Neuronal stem cell (in vitro differentiated cells): ENCODE measurements around the gene AVPI1.

Source experiments
- DNase-seq: peaks from one replicate; pipeline ENCODE4 v3.0.0-alpha.2; 2013; ENCODE audit warnings: low spot score
- H2AFZ ChIP-seq: one replicate; pipeline ENCODE4 v1.6.1; 2013; ENCODE audit warnings: mild to moderate bottlenecking, low read length, inconsistent platforms
- H2AK5ac ChIP-seq: 2 replicates; pipeline ENCODE4 v1.6.1; 2013; ENCODE audit warnings: low read depth, mild to moderate bottlenecking, inconsistent platforms, low read length, moderate library complexity, mixed read lengths
- H2BK120ac ChIP-seq: 2 replicates; pipeline ENCODE4 v1.6.1; 2013; ENCODE audit warnings: low read depth, mild to moderate bottlenecking, inconsistent platforms, low read length, moderate library complexity, mixed read lengths
- H2BK12ac ChIP-seq: one replicate; pipeline ENCODE4 v1.6.1; 2013; ENCODE audit warnings: low read length, inconsistent platforms
- H2BK15ac ChIP-seq: 2 replicates; pipeline ENCODE4 v1.6.1; 2013; ENCODE audit warnings: mild to moderate bottlenecking, low read length, inconsistent platforms, mixed read lengths
- H2BK5ac ChIP-seq: one replicate; pipeline ENCODE4 v1.6.1; 2013; ENCODE audit warnings: inconsistent platforms, mild to moderate bottlenecking, low read length, moderate library complexity
- H3K14ac ChIP-seq: one replicate; pipeline ENCODE4 v1.6.1; 2013; ENCODE audit warnings: low read length, inconsistent platforms
- H3K18ac ChIP-seq: 2 replicates; pipeline ENCODE4 v1.6.1; 2013; ENCODE audit warnings: low read length, inconsistent platforms
- H3K23ac ChIP-seq: 2 replicates; pipeline ENCODE4 v1.6.1; 2013; ENCODE audit warnings: low read depth, mild to moderate bottlenecking, mixed read lengths, low read length, inconsistent platforms; ENCODE audit not compliant: poor library complexity
- H3K27ac ChIP-seq: replicated peaks from 3 replicates; pipeline ENCODE4 v1.5.1; 2013; ENCODE audit warnings: low read length, inconsistent platforms
- H3K27me3 ChIP-seq, 3 experiments: 2 replicates each; pipeline ENCODE4 v1.6.1; 2013; ENCODE audit warnings: low read length in 3 of 3, mild to moderate bottlenecking in 2 of 3, inconsistent platforms in 1 of 3, low read depth in 1 of 3, mixed read lengths in 1 of 3, moderate library complexity in 1 of 3; ENCODE audit not compliant: control insufficient read depth in 3 of 3, insufficient read depth in 3 of 3
- H3K36me3 ChIP-seq, 2 donors: replicated peaks in 1 of 2; 2 replicates each; pipeline ENCODE4 v1.6.1; 2013; ENCODE audit warnings: low read length in 2 of 2; ENCODE audit not compliant: control insufficient read depth in 2 of 2, insufficient read depth in 2 of 2
- H3K4ac ChIP-seq: 2 replicates; pipeline ENCODE4 v1.6.1; 2013; ENCODE audit warnings: inconsistent platforms, mild to moderate bottlenecking, low read length, moderate library complexity
- H3K4me1 ChIP-seq, 2 donors: 1 replicate in 1 of 2; 2 replicates in 1 of 2; pipeline ENCODE4 v1.6.1; 2013; ENCODE audit warnings: low read length in 2 of 2, low read depth in 1 of 2; ENCODE audit not compliant: control insufficient read depth in 2 of 2, insufficient read depth in 1 of 2
- H3K4me2 ChIP-seq: one replicate; pipeline ENCODE4 v1.6.1; 2013; ENCODE audit warnings: mild to moderate bottlenecking, low read length, inconsistent platforms; ENCODE audit not compliant: insufficient read depth, poor library complexity, severe bottlenecking
- H3K4me3 ChIP-seq, 2 donors: 2 replicates each; pipeline ENCODE4 v1.5.1; 2013; ENCODE audit warnings: low read length in 2 of 2, mild to moderate bottlenecking in 2 of 2, inconsistent platforms in 1 of 2, moderate library complexity in 1 of 2
- H3K79me1 ChIP-seq: one replicate; pipeline ENCODE4 v1.6.1; 2013; ENCODE audit warnings: low read depth, mild to moderate bottlenecking, inconsistent platforms, low read length, moderate library complexity
- H3K9ac ChIP-seq: one replicate; pipeline ENCODE4 v1.6.1; 2013; ENCODE audit warnings: mild to moderate bottlenecking, low read depth, low read length, inconsistent platforms; ENCODE audit not compliant: poor library complexity
- H3K9me3 ChIP-seq, 2 donors: replicated peaks in 1 of 2; 2 replicates each; pipeline versions ENCODE3 to v1.6.1; 2013; ENCODE audit warnings: low read length in 2 of 2, mild to moderate bottlenecking in 2 of 2, inconsistent platforms in 1 of 2, low read depth in 1 of 2, mixed read lengths in 1 of 2, moderate library complexity in 1 of 2; ENCODE audit not compliant: control insufficient read depth in 2 of 2, insufficient read depth in 1 of 2
- H4K8ac ChIP-seq: one replicate; pipeline ENCODE4 v1.6.1; 2013; ENCODE audit warnings: low read depth, mild to moderate bottlenecking, inconsistent platforms, low read length, moderate library complexity
- H4K91ac ChIP-seq: one replicate; pipeline ENCODE4 v1.6.1; 2013; ENCODE audit warnings: low read length, low read depth, mild to moderate bottlenecking, inconsistent platforms; ENCODE audit not compliant: poor library complexity
- WGBS, 2 donors: extraction: QIAGEN DNeasy Blood & Tissue Kit; methylation state at CpG; one replicate each; pipeline ENCODE4 v1.1.7; 2013; ENCODE audit warnings: missing lambda C conversion rate in 2 of 2, mixed read lengths in 1 of 2; ENCODE audit not compliant: insufficient read length in 2 of 2, insufficient replicate concordance in 1 of 2; ENCODE audit errors: extremely low coverage in 2 of 2; 5-methylcytosine and 5-hydroxymethylcytosine counted together

AVPI1 gene

DNA sequence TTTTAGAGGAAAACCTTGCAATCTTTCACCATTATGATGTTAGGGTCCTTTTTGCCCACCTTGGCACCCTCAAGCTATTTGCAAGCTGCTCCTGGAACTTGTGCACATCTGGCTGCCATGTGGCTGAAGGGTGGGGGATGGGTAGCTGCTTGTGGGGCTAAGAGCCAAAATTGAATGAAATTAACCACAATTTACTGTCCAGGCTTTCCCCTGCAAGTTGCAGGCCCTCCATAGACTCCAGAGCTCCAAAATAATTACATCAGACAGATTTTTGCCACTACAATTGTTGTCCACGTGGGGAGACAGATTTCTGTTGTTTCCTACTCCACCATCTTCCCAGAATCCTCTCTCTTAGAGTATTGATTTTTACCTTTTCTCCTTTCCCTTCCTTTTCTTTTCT lies 27.5 kb downstream of the AVPI1 start:
- H3K18ac ChIP-seq = no peak overlapping the region
- no peak overlapping the region for H2BK12ac ChIP-seq
- H3K14ac ChIP-seq = no peak overlapping the region
- H2BK120ac ChIP-seq = no peak overlapping the region
- no peak for DNase-seq
- no peak overlapping the region for H3K27ac ChIP-seq
- no peak overlapping the region for H4K8ac ChIP-seq
- no CpG with 5 or more reads among the region's 1 CpG for WGBS, 2 donors
- H3K4me1 ChIP-seq = peaks cover 0 to 2% of the 10 kb centered on the region in 2 donors
- H4K91ac ChIP-seq = no peak overlapping the region
- H3K23ac ChIP-seq = no peak overlapping the region
- H2BK15ac ChIP-seq = no peak overlapping the region
- H3K36me3 ChIP-seq = peaks cover 15 to 82% of the 10 kb centered on the region in 2 donors
- H3K4me2 ChIP-seq = no peak overlapping the region
- no peaks in the 10 kb centered on the region for H3K79me1 ChIP-seq
- no peak overlapping the region for H3K9ac ChIP-seq
- H3K4ac ChIP-seq = no peak overlapping the region
- no peaks in the 10 kb centered on the region for H3K9me3 ChIP-seq
- no peak overlapping the region for H2AK5ac ChIP-seq
- H3K27me3 ChIP-seq = no peaks in the 10 kb centered on the region
- no peak overlapping the region for H3K4me3 ChIP-seq
- H2BK5ac ChIP-seq = no peak overlapping the region
- H2AFZ ChIP-seq = no peak overlapping the region

DNA sequence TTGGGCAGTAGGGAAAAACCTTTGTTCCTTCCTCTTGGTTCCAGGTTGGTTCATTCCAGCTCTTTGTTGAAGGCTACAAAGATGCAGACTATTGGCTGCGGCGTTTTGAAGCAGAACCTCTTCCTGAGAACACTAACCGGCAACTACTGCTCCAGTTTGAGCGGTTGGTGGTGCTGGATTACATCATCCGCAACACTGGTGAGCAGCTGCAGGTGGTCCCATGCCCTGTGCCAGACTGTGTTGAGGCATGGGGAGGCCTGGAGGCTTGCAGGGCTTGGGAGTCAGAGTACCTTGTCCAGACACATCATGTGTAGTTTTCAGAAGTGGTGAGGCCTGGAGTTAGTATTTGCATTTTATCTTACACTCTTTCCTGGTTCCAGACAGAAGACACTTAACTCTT lies 30.3 kb downstream of the AVPI1 start:
- Histone ChIP-seq H2BK5ac (no peak overlapping the region), H3K79me1 (no peaks in the 10 kb centered on the region), H3K23ac (no peak overlapping the region), H3K4me1 (no peaks in the 10 kb centered on the region), H3K4ac (no peak overlapping the region), H3K9me3 (no peaks in the 10 kb centered on the region), H3K27ac (no peak overlapping the region), H2AFZ (no peak overlapping the region), H3K4me3 (no peak overlapping the region), H4K91ac (no peak overlapping the region), H3K36me3 (peaks cover 17 to 82% of the 10 kb centered on the region in 2 donors), H3K14ac (no peak overlapping the region), H4K8ac (no peak overlapping the region), H3K27me3 (no peaks in the 10 kb centered on the region), H3K18ac (no peak overlapping the region), H3K4me2 (no peak overlapping the region), H3K9ac (no peak overlapping the region), H2BK120ac (no peak overlapping the region), H2BK12ac (no peak overlapping the region), H2AK5ac (no peak overlapping the region), H2BK15ac (no peak overlapping the region)
- no peak for DNase-seq
- WGBS, 2 donors = no CpG with 5 or more reads among the region's 5 CpGs

DNA sequence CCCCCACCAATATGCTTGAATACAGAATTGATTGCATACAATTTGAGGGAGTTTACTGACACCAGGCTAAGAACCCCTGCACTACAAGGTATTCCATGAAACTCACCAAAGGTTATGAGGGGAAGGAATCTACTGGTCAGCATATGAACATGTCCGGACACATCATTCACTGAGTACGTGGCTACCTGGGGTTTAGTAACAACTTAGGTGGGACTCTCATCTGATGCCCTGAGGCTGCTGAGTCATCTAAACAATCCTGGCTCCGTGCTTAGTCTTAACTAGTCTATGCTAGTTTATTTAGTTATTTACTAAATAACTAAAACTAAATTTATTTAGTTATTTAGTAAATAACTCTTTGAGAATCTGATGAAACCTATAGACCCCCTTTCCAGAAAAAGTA lies 35.3 kb downstream of the AVPI1 start:
- no peaks in the 10 kb centered on the region for H3K27me3 ChIP-seq
- H4K8ac ChIP-seq = no peak overlapping the region
- H3K4me1 ChIP-seq = peaks cover 0 to 9% of the 10 kb centered on the region in 2 donors
- peaks cover 24 to 80% of the 10 kb centered on the region in 2 donors for H3K36me3 ChIP-seq
- peaks cover 0 to 9% of the 10 kb centered on the region in 2 donors for H3K9me3 ChIP-seq
- no peak overlapping the region for H3K27ac ChIP-seq
- no peak overlapping the region for H3K4ac ChIP-seq
- WGBS, 2 donors = no CpG with 5 or more reads among the region's 3 CpGs
- no peak overlapping the region for H3K18ac ChIP-seq
- H3K23ac ChIP-seq = no peak overlapping the region
- no peak overlapping the region for H3K4me2 ChIP-seq
- no peak overlapping the region for H3K14ac ChIP-seq
- no peak overlapping the region for H2BK5ac ChIP-seq
- no peak overlapping the region for H2BK15ac ChIP-seq
- no peak overlapping the region for H2AFZ ChIP-seq
- H2AK5ac ChIP-seq = no peak overlapping the region
- no peak for DNase-seq
- no peak overlapping the region for H3K4me3 ChIP-seq
- no peak overlapping the region for H3K9ac ChIP-seq
- H2BK120ac ChIP-seq = no peak overlapping the region
- H4K91ac ChIP-seq = no peak overlapping the region
- H3K79me1 ChIP-seq = no peaks in the 10 kb centered on the region
- no peak overlapping the region for H2BK12ac ChIP-seq

DNA sequence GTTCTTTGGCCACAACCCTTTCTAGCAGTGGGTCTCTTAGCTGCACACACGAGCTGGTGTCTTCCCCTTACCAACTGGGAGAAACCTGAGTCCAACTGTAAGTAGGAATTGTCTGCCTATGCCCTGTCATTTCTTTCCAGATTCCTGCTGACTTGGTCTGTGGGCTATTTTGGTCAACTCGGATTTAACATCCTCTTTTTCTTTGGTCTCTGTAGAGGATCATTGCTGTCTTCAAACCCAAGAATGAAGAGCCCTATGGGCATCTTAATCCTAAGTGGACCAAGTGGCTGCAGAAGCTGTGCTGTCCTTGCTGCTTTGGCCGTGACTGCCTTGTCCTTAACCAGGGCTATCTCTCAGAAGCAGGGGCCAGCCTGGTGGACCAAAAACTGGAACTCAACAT lies 36.3 kb downstream of the AVPI1 start:
- H3K4ac ChIP-seq = no peak overlapping the region
- no peak overlapping the region for H2AK5ac ChIP-seq
- H3K4me3 ChIP-seq = no peak overlapping the region
- H3K23ac ChIP-seq = no peak overlapping the region
- no peak overlapping the region for H4K91ac ChIP-seq
- H2BK120ac ChIP-seq = no peak overlapping the region
- no peak for DNase-seq
- H3K9ac ChIP-seq = no peak overlapping the region
- H3K14ac ChIP-seq = no peak overlapping the region
- no peak overlapping the region for H2AFZ ChIP-seq
- H3K79me1 ChIP-seq = no peaks in the 10 kb centered on the region
- peaks cover 0 to 9% of the 10 kb centered on the region in 2 donors for H3K9me3 ChIP-seq
- no peaks in the 10 kb centered on the region for H3K27me3 ChIP-seq
- peaks cover 0 to 9% of the 10 kb centered on the region in 2 donors for H3K4me1 ChIP-seq
- H4K8ac ChIP-seq = no peak overlapping the region
- no CpG with 5 or more reads among the region's 3 CpGs for WGBS, 2 donors
- no peak overlapping the region for H2BK15ac ChIP-seq
- peaks cover 16 to 78% of the 10 kb centered on the region in 2 donors for H3K36me3 ChIP-seq
- no peak overlapping the region for H3K27ac ChIP-seq
- H2BK12ac ChIP-seq = no peak overlapping the region
- H3K18ac ChIP-seq = no peak overlapping the region
- H3K4me2 ChIP-seq = no peak overlapping the region
- H2BK5ac ChIP-seq = no peak overlapping the region
